ENCODE results near the gene KIF16B. TPM values are rescaled to one million over a fixed set of nuclear protein-coding genes. Genes with fewer than 3 reads are reported as not detected.

Gene KIF16B
- total and polyA plus RNA-seq, 2 experiments from 2014 or later, result 8.2 to 26.5 TPM

GRCh38 chr20:16589623-16590022 lies 16.4 kb upstream of the KIF16B start:
- Histone ChIP-seq H3K27me3 (no peaks in the 10 kb centered on the region), H3K4me3 (no peak overlapping the region), H3K4me1 (ENCODE audit: low read depth) (peaks cover 7% of the 10 kb centered on the region), H3K9me3 (ENCODE audit: low read depth) (no peaks in the 10 kb centered on the region), H3K27ac (no peak overlapping the region), H3K36me3 (no peaks in the 10 kb centered on the region)
- DNase-seq (ENCODE audit: low read depth in 1 of 2, low spot score in 1 of 2), result no peak
- TF ChIP-seq CTCF (IDR thresholded peaks at IDR 0.05; ENCODE audit: low read depth, low read length), result no peak

- Histone ChIP-seq H3K4me1 (ENCODE audit: low read depth) (peaks cover 7% of the 10 kb centered on the region), H3K27me3 (no peaks in the 10 kb centered on the region), H3K4me3 (no peak overlapping the region), H3K27ac (no peak overlapping the region), H3K36me3 (no peaks in the 10 kb centered on the region), H3K9me3 (ENCODE audit: low read depth) (no peaks in the 10 kb centered on the region)
- no peak for DNase-seq (ENCODE audit: low read depth in 1 of 2, low spot score in 1 of 2)
- TF ChIP-seq CTCF (IDR thresholded peaks at IDR 0.05; ENCODE audit: low read depth, low read length), result no peak
Measured at GRCh38 chr20:16588241-16588640, 15.0 kb upstream of the KIF16B start.

- H3K9me3 ChIP-seq (ENCODE audit: low read depth), result no peaks in the 10 kb centered on the region
- DNase-seq (ENCODE audit: low read depth in 1 of 2, low spot score in 1 of 2), result no peak
- TF ChIP-seq CTCF (IDR thresholded peaks at IDR 0.05; ENCODE audit: low read depth, low read length), result no peak
- no peak overlapping the region for H3K4me3 ChIP-seq
- H3K27ac ChIP-seq, result no peak overlapping the region
- peaks cover 7% of the 10 kb centered on the region for H3K4me1 ChIP-seq (ENCODE audit: low read depth)
- H3K27me3 ChIP-seq, result no peaks in the 10 kb centered on the region
- H3K36me3 ChIP-seq, result no peaks in the 10 kb centered on the region
Measured at GRCh38 chr20:16587066-16587465, 13.8 kb upstream of the KIF16B start.

GRCh38 chr20:16583474-16583873 lies 10.2 kb upstream of the KIF16B start:
- Histone ChIP-seq H3K9me3 (ENCODE audit: low read depth) (no peaks in the 10 kb centered on the region), H3K36me3 (no peaks in the 10 kb centered on the region), H3K27ac (no peak overlapping the region), H3K4me1 (ENCODE audit: low read depth) (no peaks in the 10 kb centered on the region), H3K4me3 (no peak overlapping the region), H3K27me3 (no peaks in the 10 kb centered on the region)
- TF ChIP-seq CTCF (IDR thresholded peaks at IDR 0.05; ENCODE audit: low read depth, low read length), result no peak
- no peak for DNase-seq (ENCODE audit: low read depth in 1 of 2, low spot score in 1 of 2)

GRCh38 chr20:16581241-16581640 lies 8.0 kb upstream of the KIF16B start:
- TF ChIP-seq CTCF (IDR thresholded peaks at IDR 0.05; ENCODE audit: low read depth, low read length), result no peak
- Histone ChIP-seq H3K27me3 (no peaks in the 10 kb centered on the region), H3K9me3 (ENCODE audit: low read depth) (no peaks in the 10 kb centered on the region), H3K4me1 (ENCODE audit: low read depth) (no peaks in the 10 kb centered on the region), H3K36me3 (no peaks in the 10 kb centered on the region), H3K27ac (no peak overlapping the region), H3K4me3 (no peak overlapping the region)
- no peak for DNase-seq (ENCODE audit: low read depth in 1 of 2, low spot score in 1 of 2)

GRCh38 chr20:16580620-16581019 lies 7.4 kb upstream of the KIF16B start:
- Histone ChIP-seq H3K4me3 (no peak overlapping the region), H3K27me3 (no peaks in the 10 kb centered on the region), H3K27ac (no peak overlapping the region), H3K36me3 (no peaks in the 10 kb centered on the region), H3K4me1 (ENCODE audit: low read depth) (no peaks in the 10 kb centered on the region), H3K9me3 (ENCODE audit: low read depth) (no peaks in the 10 kb centered on the region)
- DNase-seq (ENCODE audit: low read depth in 1 of 2, low spot score in 1 of 2), result no peak
- no peak for TF ChIP-seq CTCF (IDR thresholded peaks at IDR 0.05; ENCODE audit: low read depth, low read length)
